KG1 (cell line): ENCODE data around the gene OR8B8.
"Not testable (repeated sequence)": the region's sequence is repeated elsewhere in the genome, so short reads cannot be mapped to it uniquely, and the experiment has no call there.

ENCODE experiments used
- DNase-seq: peaks from one replicate; lab custom pipeline; 2025; lab: John Stamatoyannopoulos, UW

The OR8B8 gene

GRCh38 chr11:124445646-124446150, at the start of gene OR8B8:
OR8B8 (minus strand) TSS chr11:124445696; CDS start chr11:124441085, 4,611 bp downstream.
- DNase-seq: no peak

GRCh38 chr11:124493016-124493655, 47.6 kb upstream of the OR8B8 start:
- no peak for DNase-seq

- no peak for DNase-seq
These were observed 37.9 kb upstream of the OR8B8 start for GRCh38 chr11:124483422-124483821.

GRCh38 chr11:124482362-124483147, 37.1 kb upstream of the OR8B8 start:
- no peak for DNase-seq

GRCh38 chr11:124481365-124482323, 36.1 kb upstream of the OR8B8 start:
- DNase-seq: peak; percentile 81

GRCh38 chr11:124479561-124479960, 34.1 kb upstream of the OR8B8 start:
- no peak for DNase-seq

GRCh38 chr11:124475265-124475664, 29.8 kb upstream of the OR8B8 start:
- DNase-seq: no peak

GRCh38 chr11:124474779-124475178, 29.3 kb upstream of the OR8B8 start:
- no peak for DNase-seq

- no peak for DNase-seq
These were observed 28.6 kb upstream of the OR8B8 start for GRCh38 chr11:124474079-124474478.

- DNase-seq: no peak
These were observed 28.0 kb upstream of the OR8B8 start for GRCh38 chr11:124473476-124473875.

- no peak for DNase-seq
These were observed 25.2 kb upstream of the OR8B8 start for GRCh38 chr11:124470561-124471227.

- DNase-seq: no peak
These were observed 22.0 kb upstream of the OR8B8 start for GRCh38 chr11:124467381-124467927.

- no peak for DNase-seq
These were observed 19.9 kb upstream of the OR8B8 start for GRCh38 chr11:124465368-124465767.

- DNase-seq: no peak
These were observed 18.5 kb upstream of the OR8B8 start for GRCh38 chr11:124463990-124464389.

GRCh38 chr11:124463324-124463723, 17.8 kb upstream of the OR8B8 start:
- DNase-seq: no peak

- DNase-seq: no peak
These were observed 15.0 kb upstream of the OR8B8 start for GRCh38 chr11:124460459-124460858.

GRCh38 chr11:124459379-124459778, 13.9 kb upstream of the OR8B8 start:
- DNase-seq: not testable (repeated sequence)

- peak; percentile 4 for DNase-seq
These were observed 9.1 kb upstream of the OR8B8 start for GRCh38 chr11:124454552-124454951.

GRCh38 chr11:124446916-124447315, 1.4 kb upstream of the OR8B8 start:
- DNase-seq: no peak

- DNase-seq: no peak
These were observed 2.6 kb downstream of the OR8B8 start for GRCh38 chr11:124442847-124443246.

- no peak for DNase-seq
These were observed 3.1 kb downstream of the OR8B8 start for GRCh38 chr11:124442442-124442841.
